ENCODE data around the gene MCU.

MCU gene

DNA sequence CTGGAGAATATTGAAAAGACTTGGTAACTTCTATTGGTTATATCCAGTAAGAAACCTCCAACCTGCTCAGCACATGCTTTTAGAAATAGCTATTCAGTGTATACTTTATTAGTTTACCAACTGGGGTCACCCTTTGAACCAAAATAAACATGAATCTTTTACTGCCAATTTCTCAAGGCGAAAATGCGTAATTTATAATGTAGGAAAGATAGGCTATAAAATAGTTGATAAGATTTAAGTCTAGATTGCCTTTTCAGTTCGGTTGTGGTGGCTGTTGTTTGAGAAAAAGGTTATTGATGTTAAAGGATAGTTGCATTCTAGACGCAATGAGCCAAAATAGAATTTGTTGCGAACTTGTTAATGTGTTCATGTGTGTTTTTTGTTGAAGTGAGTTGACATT lies 119.0 kb downstream of the MCU start:
- no peak for DNase-seq

DNA sequence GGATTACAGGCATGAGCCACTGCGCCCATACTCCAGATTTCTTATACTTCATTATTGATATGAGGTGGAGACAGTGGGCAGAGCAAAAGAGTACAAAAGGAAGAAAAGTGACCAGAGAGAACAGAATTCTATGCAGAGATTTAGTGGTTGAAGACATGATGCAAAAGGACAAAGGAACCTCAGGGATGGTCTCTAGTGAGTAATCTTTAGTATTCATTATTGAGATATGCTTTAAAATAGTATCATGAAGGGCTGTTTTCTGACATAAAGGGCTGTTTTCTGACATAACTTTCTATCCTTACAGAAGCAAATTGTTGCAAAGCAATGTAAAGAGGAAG lies 120.4 kb downstream of the MCU start:
- no peak for DNase-seq

DNA sequence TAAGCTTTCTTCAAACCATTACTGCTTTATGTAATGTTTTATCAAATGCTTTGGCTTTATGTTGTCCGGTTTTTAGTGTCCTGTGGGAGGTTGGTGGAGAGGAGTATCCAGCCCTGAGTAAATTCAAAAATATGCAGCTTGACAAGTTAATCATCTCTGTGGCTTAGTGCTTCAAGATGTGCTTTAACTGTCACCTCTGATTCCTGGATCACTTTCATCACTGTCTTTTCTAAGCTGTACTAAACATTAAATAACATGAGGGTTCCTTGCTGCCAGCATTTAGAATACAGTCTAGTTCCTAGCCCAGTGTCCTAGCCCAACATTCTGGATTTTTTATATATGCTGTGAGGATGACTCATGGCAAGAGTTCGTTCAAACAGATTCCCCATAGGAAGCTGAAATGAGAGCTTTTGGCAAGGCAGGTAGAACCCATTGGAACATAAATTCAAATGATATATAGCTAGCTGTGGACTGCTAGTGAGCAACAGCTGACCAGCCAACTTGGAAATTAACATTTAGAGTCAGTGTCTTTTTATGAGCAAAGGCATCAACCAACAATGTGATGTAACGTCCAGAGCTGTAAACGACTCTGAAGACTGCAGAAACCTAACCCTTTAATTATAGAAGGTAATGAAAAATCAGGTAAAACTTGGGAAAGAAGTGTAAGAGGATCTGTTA lies 120.9 kb downstream of the MCU start:
- DNase-seq: no peak

DNA sequence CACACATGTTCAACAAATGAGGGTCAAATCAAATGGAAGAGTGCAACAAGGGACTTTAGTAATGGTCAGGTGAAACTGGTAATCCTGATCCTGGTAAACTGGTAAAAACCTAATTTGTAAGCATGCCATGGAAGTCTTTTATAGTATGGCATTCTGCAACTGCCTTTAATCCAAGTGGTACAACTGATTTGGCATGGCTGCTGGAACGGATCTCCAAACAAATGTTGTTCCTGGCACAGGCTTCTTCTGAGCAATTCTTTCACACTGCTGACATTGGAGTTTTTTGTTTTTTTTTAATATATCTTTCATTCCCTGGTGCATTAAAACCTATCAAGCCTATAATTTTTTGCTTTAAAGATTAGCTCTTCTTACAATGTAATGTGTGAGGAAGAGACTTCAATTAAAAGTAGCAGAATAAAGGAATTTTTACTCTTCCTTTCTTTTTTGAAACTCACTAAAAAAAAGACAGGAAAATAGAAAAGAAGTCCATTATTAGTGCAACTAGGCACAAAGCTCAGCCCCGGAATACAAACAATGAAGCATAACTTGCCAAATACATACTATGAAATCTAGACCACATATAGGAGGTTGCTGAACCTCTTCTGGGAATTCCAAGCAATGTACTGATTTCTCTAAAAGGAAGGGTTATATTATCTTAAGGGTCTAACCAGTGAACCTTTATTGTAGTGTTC lies 122.3 kb downstream of the MCU start:
- no peak for DNase-seq

DNA sequence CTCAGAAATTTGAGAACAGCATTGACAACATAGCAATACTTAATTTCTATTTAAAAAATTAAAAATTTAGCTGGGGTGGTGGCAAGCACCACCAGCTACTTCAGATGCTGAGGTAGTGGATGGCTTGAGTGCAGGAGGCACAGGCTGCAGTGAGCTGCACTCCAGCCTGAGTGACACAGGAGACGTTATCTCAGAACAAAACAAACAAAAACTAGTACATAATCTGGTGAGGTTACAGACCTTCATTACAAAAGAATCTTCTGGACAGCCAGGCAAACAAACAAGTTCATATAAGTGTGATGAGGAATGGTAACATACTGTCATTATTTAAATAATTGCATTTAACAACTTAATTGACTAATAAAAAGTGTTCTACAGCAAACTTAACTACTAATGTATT lies 124.6 kb downstream of the MCU start:
- no peak for DNase-seq

DNA sequence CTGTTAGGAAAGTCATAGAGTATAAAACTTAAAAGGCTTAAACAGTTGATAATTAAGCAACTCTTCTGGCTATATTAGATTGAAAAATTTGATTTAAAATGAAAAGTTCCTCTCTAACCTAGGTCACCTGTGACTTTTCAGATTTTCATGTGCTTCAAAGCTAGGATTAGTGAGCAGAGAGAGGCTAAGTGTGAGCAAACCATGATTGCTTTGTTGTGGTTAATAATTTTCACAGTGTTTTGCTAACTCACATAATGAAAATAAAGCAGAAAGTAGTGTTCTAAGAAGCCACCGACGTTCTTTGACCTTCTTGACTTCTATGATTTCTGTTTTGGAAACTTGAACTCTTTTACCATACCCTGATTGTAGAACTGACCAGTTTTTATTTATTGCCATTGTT lies 126.1 kb downstream of the MCU start:
- DNase-seq: no peak

DNA sequence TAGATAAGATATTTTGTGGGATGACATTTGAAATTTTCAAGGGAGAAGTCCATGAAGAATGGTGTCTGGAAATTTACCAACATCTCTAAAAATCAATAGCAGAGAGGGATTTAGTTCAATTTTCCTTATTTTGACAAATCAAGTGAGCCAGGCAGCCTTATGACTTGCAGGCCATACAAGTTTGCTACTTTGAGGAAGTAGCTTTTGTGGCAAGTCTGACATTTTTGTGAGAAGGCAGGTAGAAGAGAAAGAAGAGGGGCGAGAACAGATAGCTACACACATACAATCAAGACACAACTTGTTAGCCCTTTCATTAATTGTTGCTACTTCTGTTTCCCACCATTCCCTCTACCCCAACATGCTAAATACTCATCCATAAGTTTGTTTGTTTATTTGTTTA lies 127.1 kb downstream of the MCU start:
- no peak for DNase-seq

DNA sequence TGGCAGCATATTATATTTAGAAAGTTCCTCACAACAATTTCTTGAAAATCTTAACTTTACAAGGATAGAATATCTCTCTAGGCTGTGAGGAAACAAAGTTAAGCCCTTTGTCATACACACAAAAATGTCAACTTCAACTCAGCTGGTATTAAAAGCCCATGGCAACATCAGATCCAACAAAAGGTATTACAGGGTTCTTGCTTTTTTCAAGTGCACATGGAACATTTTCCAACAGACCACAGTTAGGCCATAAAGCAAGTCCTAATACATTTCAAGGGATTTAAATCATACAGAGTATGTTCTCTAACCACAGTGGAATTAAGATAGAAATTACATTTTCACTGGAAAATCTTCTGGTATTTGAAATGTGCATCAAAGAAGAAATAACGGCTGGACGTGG lies 129.7 kb downstream of the MCU start:
- DNase-seq: no peak

DNA sequence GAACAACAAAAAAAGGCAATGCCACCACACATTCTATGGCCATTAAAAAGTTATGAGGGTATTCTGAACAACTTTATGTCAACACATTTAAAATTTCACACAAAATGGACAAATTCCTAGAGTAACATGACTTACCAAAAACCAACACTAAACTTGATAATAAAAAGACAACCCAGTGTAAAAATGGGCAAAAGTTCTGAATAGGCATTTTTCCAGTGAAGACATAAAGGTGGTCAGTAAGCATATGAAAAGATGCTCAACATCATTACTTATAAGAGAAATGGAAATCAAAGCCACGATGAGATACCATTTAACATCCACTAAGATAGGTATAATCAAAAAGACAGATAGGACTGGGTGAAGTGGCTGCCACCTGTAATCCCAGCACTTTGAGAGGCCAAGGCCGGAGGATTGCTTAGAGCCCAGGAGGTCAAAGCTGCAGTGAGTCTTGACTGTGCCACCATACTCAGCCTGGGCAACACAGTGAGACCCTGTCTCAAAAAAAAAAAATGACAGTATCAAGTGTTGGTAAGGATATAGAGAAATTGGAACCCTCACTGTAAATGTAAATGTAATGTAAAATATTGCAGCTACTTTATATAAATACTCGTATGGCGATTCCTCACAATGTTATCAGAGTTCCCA lies 130.5 kb downstream of the MCU start:
- no peak for DNase-seq

DNA sequence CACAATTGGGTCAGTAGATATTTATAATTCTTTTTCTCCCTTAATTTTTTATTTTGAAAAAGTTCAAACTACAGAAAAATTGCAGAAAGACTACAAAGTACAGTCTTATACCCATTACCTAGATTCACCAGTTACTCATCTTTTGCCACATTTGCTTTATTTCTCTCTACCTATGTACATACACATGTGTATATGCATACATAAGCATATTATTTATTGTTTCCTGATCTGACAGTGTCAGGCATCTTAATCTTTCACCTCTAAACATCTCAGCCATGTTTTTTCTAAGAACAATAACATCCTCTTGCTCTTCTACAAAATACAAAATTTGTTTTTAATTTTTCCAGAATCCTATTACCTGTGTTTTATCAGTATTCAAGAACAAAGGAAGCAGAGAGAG lies 133.2 kb downstream of the MCU start:
- no peak for DNase-seq

DNA sequence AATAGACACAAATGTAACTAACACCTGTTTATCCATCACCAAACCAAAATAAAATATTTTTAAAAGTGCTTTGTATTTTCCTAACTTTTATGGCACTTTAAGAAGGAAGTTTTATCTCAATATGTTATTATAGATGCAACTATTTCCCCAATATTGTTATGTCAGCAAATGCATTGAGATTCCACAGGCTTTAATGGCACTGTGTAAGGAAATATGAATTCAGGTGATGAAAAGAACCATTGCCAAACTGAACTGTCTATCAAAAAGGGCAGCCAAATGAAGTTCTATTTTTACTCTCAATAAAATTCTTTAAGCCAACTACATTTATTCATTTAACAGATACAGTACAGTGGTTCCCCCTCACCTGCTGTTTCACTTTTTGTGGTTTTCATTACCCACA lies 134.4 kb downstream of the MCU start:
- DNase-seq: no peak

DNA sequence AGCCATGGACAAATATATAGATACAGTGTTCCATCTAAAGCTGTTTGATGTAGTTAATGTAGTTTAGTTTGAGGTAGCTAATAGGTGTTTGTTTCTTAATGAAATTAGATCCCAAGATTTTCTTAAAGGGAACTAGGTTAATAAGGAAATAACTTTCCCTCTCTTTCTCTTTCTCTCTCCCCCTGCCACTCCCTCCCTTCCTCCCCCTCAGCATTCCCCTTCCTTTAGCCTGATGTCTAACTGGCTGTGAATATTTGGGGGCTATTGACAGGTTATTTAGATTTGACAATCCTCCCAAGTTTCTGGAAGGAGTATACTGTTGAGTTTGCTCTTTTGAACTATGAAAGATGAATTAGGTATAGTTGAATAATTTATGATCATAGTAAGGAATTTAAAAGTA lies 136.4 kb downstream of the MCU start:
- no peak for DNase-seq

DNA sequence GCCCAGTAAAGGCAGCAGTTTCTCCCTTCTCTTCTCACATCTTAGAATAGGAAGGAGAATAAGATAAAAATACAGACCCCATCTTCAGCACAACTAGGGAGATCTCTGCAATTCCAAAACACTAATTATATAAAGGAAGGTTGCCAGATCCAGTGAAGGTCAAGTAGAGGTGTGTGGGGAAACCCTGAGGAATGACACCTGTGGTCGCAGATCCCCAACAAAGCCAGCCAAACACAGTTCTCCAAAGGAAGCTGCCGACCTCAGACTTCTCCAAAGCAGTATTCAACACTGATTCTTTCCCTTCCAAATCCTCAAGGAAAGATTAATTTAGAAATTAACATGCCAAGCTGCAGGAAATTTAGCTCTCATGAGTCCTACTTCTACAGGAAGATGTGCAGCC lies 138.7 kb downstream of the MCU start:
- no peak for DNase-seq

DNA sequence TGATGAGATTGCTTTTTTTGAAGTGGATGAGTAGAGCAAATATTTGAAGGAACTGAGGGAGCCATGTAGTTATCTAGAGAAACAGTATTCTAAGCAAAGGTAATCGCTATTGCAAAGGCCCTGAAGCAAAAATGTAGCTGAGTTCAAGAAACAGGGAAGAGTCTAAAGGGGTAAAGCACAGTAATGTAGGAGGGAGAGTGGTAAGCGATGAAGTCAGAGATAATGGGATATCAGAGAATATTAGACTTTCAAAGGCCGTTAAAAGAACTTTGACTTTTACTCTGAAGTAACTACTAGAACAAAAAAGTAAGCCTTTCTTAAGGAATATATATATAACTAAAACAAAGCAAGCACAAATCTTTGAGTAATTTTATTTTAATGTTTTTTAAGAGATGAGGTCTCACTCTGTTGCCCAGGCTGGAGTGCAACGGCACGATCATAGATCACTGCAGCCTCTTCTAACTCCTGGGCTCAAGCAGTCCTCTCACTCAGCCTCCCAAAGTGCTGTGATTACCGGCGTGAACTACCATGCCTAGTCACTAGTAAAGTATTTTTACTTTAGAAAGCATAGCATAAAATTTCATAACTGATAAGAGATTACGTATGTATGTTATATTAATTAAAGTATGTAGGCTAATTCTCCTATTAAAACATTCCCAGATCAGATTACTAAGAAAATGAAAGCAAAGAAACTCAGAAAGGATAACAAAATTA lies 139.9 kb downstream of the MCU start:
- DNase-seq: no peak

DNA sequence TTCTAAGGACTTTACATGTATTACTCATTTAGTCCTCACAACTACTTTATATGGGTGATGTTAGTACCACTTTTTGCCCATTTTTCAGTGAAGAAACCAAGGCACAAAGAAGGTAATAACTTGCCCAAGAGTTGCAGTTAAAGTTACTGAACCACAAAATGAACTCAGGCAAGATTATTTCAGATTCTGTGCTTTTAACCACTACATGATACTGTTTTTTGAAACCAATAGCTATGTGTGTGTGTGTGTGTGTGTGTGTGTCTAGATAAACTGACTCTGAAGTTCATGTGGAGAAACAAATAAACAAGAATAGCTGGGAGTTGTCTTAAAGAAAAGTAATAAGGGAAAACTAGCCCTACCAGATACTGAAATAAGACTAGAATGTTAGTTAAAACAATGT lies 140.8 kb downstream of the MCU start:
- no peak for DNase-seq

DNA sequence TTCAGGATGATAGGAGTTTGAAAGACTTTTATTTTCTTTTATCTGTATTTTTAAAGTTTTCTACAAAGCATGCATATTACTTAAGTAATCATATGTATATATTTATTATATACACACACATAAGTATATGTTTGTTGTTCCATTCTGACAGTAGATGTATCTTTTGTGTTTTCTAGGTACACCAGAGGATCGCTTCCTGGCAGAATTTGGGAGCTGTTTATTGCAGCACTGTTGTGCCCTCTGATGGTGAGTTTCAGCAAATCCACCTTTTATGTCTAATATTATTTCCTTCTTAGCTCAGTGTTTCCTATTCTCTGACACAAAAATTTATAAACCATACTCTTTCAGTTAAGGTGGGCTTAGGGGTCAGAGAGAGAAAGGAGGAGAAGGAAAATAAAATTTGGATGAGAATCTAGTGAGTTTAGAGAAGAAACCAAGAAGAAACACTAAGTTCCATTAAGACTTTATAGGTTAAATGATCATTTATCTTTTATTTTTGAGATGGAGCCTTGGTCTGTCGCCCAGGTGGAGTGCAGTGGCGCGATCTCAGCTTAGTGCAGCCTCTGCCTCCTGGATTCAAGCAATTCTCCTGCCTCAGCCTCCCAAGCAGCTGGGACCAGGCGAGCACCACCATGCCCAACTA lies 142.4 kb downstream of the MCU start:
- DNase-seq: peak; percentile 3

DNA sequence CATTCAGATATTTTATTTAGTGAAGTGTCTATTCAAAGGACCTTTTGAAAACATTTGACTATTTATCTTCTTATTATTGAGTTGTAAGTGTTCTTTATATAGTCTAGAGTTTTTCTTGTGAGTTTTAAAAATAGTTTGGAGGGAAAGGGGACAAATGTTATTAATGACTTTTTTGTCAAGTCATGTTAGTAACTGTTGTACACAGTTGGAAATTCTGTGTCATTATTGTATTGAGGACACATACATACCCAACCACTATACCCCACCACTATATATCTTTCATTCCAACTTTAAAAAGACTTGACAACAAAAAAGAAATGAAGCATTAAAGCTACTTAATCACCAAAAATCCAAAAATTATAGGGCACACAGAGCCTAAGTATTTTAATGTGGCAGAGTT lies 148.4 kb downstream of the MCU start:
- no peak for DNase-seq

DNA sequence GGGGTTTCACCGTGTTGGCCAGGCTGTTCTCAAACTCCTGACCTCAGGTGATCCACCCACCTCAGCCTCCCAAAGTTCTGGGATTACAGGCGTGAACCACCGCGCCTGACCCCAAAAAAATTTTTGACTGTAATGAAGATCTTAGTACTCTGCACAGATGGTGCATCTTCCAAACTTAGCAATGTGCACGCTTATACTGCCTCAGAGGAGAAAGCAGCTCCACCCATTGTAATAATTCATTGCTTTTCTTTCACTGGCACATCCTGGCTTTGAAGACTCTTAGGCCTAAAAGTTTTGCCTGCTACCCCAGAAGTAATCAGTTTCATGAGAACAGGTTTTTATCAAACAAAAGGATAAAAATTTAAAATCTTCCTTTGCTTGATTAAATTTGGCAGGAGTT lies 149.5 kb downstream of the MCU start:
- no peak for DNase-seq

DNA sequence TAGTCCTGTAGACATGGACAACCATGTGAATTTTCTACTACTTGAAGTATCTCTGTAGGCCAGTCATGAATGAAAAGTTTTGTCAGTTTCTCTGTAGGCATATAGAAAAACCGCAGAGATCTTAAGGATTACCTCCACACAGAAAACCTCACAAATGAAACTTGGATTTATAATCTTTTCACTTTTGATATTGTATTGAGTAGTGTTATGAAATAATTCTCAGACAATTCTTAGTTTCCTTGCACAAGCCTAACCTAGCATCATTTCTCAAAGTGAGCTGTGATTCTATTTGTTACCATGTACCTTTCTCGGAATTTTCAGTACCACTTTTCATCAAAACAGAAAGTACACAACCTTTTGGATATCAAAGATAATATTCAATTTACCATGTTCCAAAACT lies 150.2 kb downstream of the MCU start:
- DNase-seq: no peak

DNA sequence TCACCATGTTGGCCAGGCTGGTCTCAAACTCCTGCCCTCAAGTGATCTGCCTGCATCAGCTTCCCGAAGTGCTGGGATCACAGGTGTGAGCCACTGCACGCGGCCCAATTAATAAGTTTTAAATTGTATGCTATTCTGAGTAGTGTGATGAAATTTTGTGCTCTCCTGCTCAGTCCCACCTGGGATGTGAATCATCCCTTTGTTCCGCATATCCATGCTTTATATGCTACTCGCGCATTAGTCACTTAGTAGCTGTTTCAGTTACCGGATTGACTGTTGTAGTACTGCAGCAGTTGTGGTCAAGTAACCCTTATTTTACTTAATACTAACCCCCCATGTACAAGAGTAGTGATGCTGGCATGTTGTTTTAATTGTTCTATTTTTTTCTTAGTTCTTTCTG lies 154.3 kb downstream of the MCU start:
- no peak for DNase-seq

DNA sequence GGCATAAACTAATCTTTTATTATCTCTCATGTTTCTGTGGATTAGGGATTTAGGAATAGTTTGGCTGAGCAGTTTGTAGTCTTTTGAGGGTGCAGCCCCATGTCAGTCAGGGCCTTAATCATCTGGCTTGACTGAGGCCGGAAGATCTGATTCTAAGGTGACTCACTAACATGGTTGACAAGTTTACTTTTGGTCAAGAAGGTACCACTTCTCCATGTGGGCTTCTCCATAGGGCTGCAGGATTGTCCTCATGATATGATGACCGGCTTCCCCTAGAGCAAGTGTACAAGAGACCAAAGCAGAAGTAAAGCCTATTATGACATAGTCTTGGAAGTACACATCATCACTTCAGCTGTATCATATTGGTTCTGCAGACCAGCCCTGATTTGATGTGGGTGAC lies 155.7 kb downstream of the MCU start:
- DNase-seq: no peak

DNA sequence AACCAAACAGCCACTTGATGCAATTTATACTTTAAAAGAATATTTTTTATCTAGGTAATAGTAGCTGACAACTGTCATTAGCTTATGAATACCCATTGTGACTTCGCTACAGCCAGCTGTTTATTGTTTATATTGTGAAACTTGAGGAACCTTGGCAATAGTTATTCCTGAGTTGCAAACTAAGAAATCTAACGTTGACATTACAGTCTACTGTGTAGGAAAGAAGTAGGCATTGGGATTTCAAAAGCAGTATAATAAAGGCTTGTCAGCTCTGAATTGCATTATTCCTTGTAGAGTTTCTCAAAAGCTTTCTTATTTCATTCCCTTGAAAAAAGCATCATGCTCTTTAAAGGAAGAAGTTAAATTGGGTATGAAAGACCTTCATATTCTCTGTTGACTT lies 158.9 kb downstream of the MCU start:
- DNase-seq: no peak

DNA sequence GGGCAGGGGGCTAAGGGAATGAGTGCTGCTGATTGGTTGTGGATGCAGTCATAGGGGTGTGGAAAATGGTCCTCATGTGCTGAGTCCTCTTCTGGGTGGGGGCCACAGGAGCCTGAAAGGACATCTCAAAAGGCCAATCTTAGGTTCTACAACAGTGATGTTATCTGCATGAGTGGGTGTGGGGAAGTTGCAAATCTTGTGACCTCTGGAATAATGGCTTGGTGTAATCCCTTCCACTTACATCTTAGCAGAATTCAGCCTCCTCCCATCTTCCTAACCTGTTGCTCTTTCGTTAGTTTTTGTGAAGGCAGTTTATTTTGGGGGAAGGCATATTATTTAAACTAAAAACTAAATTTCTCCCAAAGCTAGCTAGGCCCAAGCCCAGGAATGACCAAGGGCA lies 159.6 kb downstream of the MCU start:
- DNase-seq: no peak

DNA sequence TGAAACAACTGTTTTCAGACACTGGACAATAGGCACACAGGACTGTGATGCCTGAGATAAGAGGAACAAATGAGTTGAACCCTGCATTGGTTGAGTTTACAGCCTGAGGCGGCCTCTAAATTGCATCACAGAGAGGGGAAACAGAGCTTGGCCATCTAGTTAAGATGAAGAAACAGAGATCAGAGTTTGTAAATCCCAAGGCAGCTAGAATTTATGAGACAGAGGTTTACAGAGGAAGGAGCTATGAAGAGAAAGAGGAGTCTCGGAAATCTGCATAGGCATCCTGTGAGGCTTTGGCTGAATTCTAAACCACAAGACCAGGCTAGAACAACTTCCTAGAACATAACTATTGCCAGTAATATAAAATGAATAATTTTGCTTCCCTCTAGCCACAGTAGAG lies 160.6 kb downstream of the MCU start:
- no peak for DNase-seq
